Neural cell (in vitro differentiated cells): ENCODE results near the gene EHMT1. TPM values are rescaled to one million over a fixed set of nuclear protein-coding genes. Genes with fewer than 3 reads are reported as not detected.

Source experiments
- H2AFZ ChIP-seq: fragments of 200-600, 300-800 bp; sonication (generic), shearing (Covaris generic); 2 replicates; pipeline ENCODE4 v1.6.0; 2014; ENCODE audit warnings: low read depth, mild to moderate bottlenecking, antibody characterized with exemption, low read length, moderate library complexity
- H3F3A ChIP-seq: fragments of 200-600 bp; shearing (Covaris generic); 2 replicates; pipeline ENCODE4 v1.6.1; 2016; ENCODE audit warnings: mild to moderate bottlenecking, moderate library complexity, mixed read lengths, antibody characterized with exemption, low read length; ENCODE audit not compliant: insufficient read depth, poor library complexity, severe bottlenecking
- H3K27ac ChIP-seq: fragments of 200-600, 300-800 bp; sonication (generic), shearing (Covaris generic); 2 replicates; pipeline ENCODE4 v1.5.1; 2014; ENCODE audit warnings: mild to moderate bottlenecking, low read length, moderate library complexity
- H3K27me3 ChIP-seq: fragments of 300-800, 200-600 bp; sonication (generic), shearing (Covaris generic); 2 replicates; pipeline ENCODE4 v1.6.0; 2014; ENCODE audit warnings: mild to moderate bottlenecking, low read depth, low read length, moderate library complexity; ENCODE audit not compliant: insufficient read depth
- H3K36me3 ChIP-seq: fragments of 300-800, 200-600 bp; sonication (generic), shearing (Covaris generic); 2 replicates; pipeline ENCODE4 v1.5.1; 2014; ENCODE audit warnings: mild to moderate bottlenecking, antibody characterized with exemption, low read length, moderate library complexity; ENCODE audit not compliant: insufficient read depth
- H3K4me2 ChIP-seq: fragments of 300-800, 200-600 bp; sonication (generic), shearing (Covaris generic); 2 replicates; pipeline ENCODE4 v1.6.0; 2014; ENCODE audit warnings: mild to moderate bottlenecking, low read length
- H3K4me3 ChIP-seq: fragments of 300-800, 200-600 bp; sonication (generic), shearing (Covaris generic); 2 replicates; pipeline ENCODE4 v1.5.1; 2014; ENCODE audit warnings: mild to moderate bottlenecking, low read length, moderate library complexity
- H3K79me2 ChIP-seq: fragments of 200-600 bp; shearing (Covaris generic); replicated peaks from 2 replicates; pipeline ENCODE4 v1.6.0; 2014; ENCODE audit warnings: mild to moderate bottlenecking, low read length, moderate library complexity; ENCODE audit not compliant: insufficient read depth
- H3K9ac ChIP-seq: fragments of 300-800, 200-600 bp; sonication (generic), shearing (Covaris generic); 2 replicates; pipeline ENCODE4 v1.6.1; 2016; ENCODE audit warnings: mild to moderate bottlenecking, low read length, mixed read lengths
- H3K9me2 ChIP-seq: fragments of 200-600 bp; shearing (Covaris generic); 2 replicates; pipeline ENCODE4 v1.6.1; 2016; ENCODE audit warnings: mild to moderate bottlenecking, low read length, mixed read lengths; ENCODE audit not compliant: insufficient read depth
- H3K9me3 ChIP-seq: fragments of 200-600, 300-800 bp; sonication (generic), shearing (Covaris generic); 2 replicates; pipeline ENCODE4 v1.6.1; 2016; ENCODE audit warnings: mild to moderate bottlenecking, mixed run types, low read length, moderate library complexity, mixed read lengths
- H4K20me1 ChIP-seq: fragments of 200-600 bp; shearing (Covaris generic); 2 replicates; pipeline ENCODE4 v1.6.1; 2016; ENCODE audit warnings: mild to moderate bottlenecking, mixed run types; ENCODE audit not compliant: insufficient read depth
- CTCF ChIP-seq: fragments of 450-650 bp; IDR thresholded peaks from 2 replicates; pipeline ENCODE4 v1.5.1; 2014; ENCODE audit warnings: antibody characterized with exemption, mild to moderate bottlenecking, moderate library complexity; ENCODE audit not compliant: poor library complexity, severe bottlenecking
- EP300 ChIP-seq: fragments of 450-650 bp; conservative IDR thresholded peaks from 2 replicates; pipeline ENCODE4 v1.6.1; 2014; ENCODE audit warnings: antibody characterized with exemption, mild to moderate bottlenecking, moderate library complexity; ENCODE audit not compliant: poor library complexity, severe bottlenecking
- EZH2 ChIP-seq: fragments of 200-600, 300-800 bp; shearing (Covaris generic), sonication (generic); IDR thresholded peaks from 2 replicates; pipeline ENCODE4 v1.6.1; 2014; ENCODE audit warnings: antibody characterized with exemption, low read length, borderline replicate concordance, mild to moderate bottlenecking; ENCODE audit not compliant: insufficient read depth, poor library complexity, severe bottlenecking
- MXI1 ChIP-seq: fragments of 450-650 bp; conservative IDR thresholded peaks from 2 replicates; pipeline ENCODE4 v1.6.1; 2014; ENCODE audit warnings: antibody characterized with exemption, mild to moderate bottlenecking; ENCODE audit not compliant: poor library complexity, severe bottlenecking
- POLR2AphosphoS5 ChIP-seq: IDR thresholded peaks from 2 replicates; pipeline ENCODE4 v1.6.1; 2012
- RAD21 ChIP-seq: fragments of 450-650 bp; conservative IDR thresholded peaks from 2 replicates; pipeline ENCODE4 v1.6.1; 2014; ENCODE audit warnings: antibody characterized with exemption, mild to moderate bottlenecking, moderate library complexity
- REST ChIP-seq: IDR thresholded peaks from 2 replicates; pipeline ENCODE4 v1.6.1; 2012; ENCODE audit warnings: borderline replicate concordance
- SMC3 ChIP-seq: fragments of 450-650 bp; conservative IDR thresholded peaks from 2 replicates; pipeline ENCODE4 v1.6.1; 2014; ENCODE audit warnings: antibody characterized with exemption, mild to moderate bottlenecking, moderate library complexity; ENCODE audit not compliant: poor library complexity
- TAF1 ChIP-seq: IDR thresholded peaks from 2 replicates; pipeline ENCODE4 v1.6.1; 2012; ENCODE audit warnings: low read depth
- polyA plus RNA-seq: library from polyadenylated mRNA; depleted of rRNA; stranded (reverse); fragments of >200 nt; gene quantifications from 2 replicates; pipeline ENCODE4 v1.2.3, GENCODE V29; 2014

The EHMT1 gene
- polyA plus RNA-seq, 1 donor from 2014 or later, result 53.0 TPM

- H3K27me3 ChIP-seq, result no peaks in the 10 kb centered on the region
- TF ChIP-seq EP300 (no peak), TAF1 (no peak), CTCF (no peak), EZH2 (no peak), RAD21 (no peak), SMC3 (no peak), POLR2AphosphoS5 (no peak), REST (no peak), MXI1 (no peak)
- no peaks in the 10 kb centered on the region for H3K9me3 ChIP-seq
- H3K27ac ChIP-seq, result no peak overlapping the region
- H3K4me2 ChIP-seq, result no peak overlapping the region
- H3K9me2 ChIP-seq, result no peaks in the 10 kb centered on the region
- H3F3A ChIP-seq, result no peaks in the 10 kb centered on the region
- no peak overlapping the region for H3K4me3 ChIP-seq
- no peaks in the 10 kb centered on the region for H4K20me1 ChIP-seq
- H3K79me2 ChIP-seq, result peaks cover 3% of the 10 kb centered on the region
- no peaks in the 10 kb centered on the region for H3K36me3 ChIP-seq
- no peak overlapping the region for H3K9ac ChIP-seq
- H2AFZ ChIP-seq, result no peak overlapping the region
Measured at GRCh38 chr9:137827908-137828526, 209.2 kb downstream of the EHMT1 start.

- Histone ChIP-seq H2AFZ (no peak overlapping the region), H3K79me2 (peaks cover 3% of the 10 kb centered on the region), H3K27me3 (no peaks in the 10 kb centered on the region), H3K27ac (no peak overlapping the region), H3F3A (no peaks in the 10 kb centered on the region), H4K20me1 (no peaks in the 10 kb centered on the region), H3K4me2 (no peak overlapping the region), H3K4me3 (no peak overlapping the region), H3K9me3 (no peaks in the 10 kb centered on the region), H3K9me2 (no peaks in the 10 kb centered on the region), H3K36me3 (peaks cover under 1% of the 10 kb centered on the region), H3K9ac (no peak overlapping the region)
- TF ChIP-seq RAD21, result no peak
- TF ChIP-seq MXI1, result no peak
- TF ChIP-seq TAF1, result no peak
- TF ChIP-seq EZH2, result no peak
- no peak for TF ChIP-seq REST
- no peak for TF ChIP-seq CTCF
- no peak for TF ChIP-seq EP300
- TF ChIP-seq SMC3, result no peak
- no peak for TF ChIP-seq POLR2AphosphoS5
Measured at GRCh38 chr9:137828527-137829259, 209.9 kb downstream of the EHMT1 start.
